ENCODE data around the gene AUTS2. TPM values are rescaled to one million over a fixed set of nuclear protein-coding genes. Genes with fewer than 3 reads are reported as not detected.

Gene AUTS2
- polyA plus RNA-seq, 3 donors: 0.08 to 0.35 TPM; not detected in 1

GRCh38 chr7:69657331-69657730 is 59.1 kb downstream of the AUTS2 start:
- Histone ChIP-seq H3K4me2 (replicated peaks; ENCODE audit: extremely low read depth, low read length, poor library complexity, severe bottlenecking) (no peak overlapping the region), H3K79me2 (ENCODE audit: insufficient read depth, low read length) (no peaks in the 10 kb centered on the region), H4K20me1 (ENCODE audit: insufficient read depth, low read length) (no peaks in the 10 kb centered on the region), H3K4me1 (ENCODE audit: control insufficient read depth in 1 of 2, insufficient read depth in 2 of 2, low read length in 2 of 2) (peaks cover 10 to 14% of the 10 kb centered on the region in 2 donors), H3K4me3 (replicated peaks in 1 of 3; ENCODE audit: low read depth in 2 of 3, low read length in 3 of 3) (no peak overlapping the region), H3K9me3 (replicated peaks in 1 of 2; ENCODE audit: control insufficient read depth in 1 of 2, insufficient read depth in 1 of 2, low read length in 2 of 2) (no peaks in the 10 kb centered on the region), H3K9ac (ENCODE audit: insufficient read depth, low read length, poor library complexity, severe bottlenecking) (no peak overlapping the region), H2AFZ (ENCODE audit: insufficient read depth, low read depth, low read length, poor library complexity, severe bottlenecking) (no peak overlapping the region), H3K36me3 (replicated peaks in 1 of 2; ENCODE audit: control insufficient read depth in 1 of 2, insufficient read depth in 2 of 2, low read length in 2 of 2) (no peaks in the 10 kb centered on the region), H3K27ac (ENCODE audit: low read depth in 1 of 2, low read length in 2 of 2) (no peak overlapping the region), H3K27me3 (ENCODE audit: control insufficient read depth in 2 of 2, insufficient read depth in 2 of 2, low read length in 2 of 2) (no peaks in the 10 kb centered on the region)
- TF ChIP-seq CTCF (IDR thresholded peaks at IDR 0.05): no peak
- Mint-ChIP-seq H3K4me1 (peaks cover 17% of the 10 kb centered on the region), H3K36me3 (no peaks in the 10 kb centered on the region), H3K4me3 (no peak overlapping the region), H3K9me3 (no peaks in the 10 kb centered on the region), H3K27ac (no peak overlapping the region), H3K27me3 (ENCODE audit: low read depth in 3 of 3) (peaks cover 0 to 1% (median 0%) of the 10 kb centered on the region in 3 donors)
- no peak for DNase-seq
- intact Hi-C loops (cut with micrococcal nuclease): no loop called here
- WGBS (ENCODE audit: insufficient coverage): 80% methylated on average over 1 of the region's 4 CpGs

GRCh38 chr7:69657985-69658384 is 59.7 kb downstream of the AUTS2 start:
- H4K20me1 ChIP-seq (ENCODE audit: insufficient read depth, low read length): no peaks in the 10 kb centered on the region
- TF ChIP-seq CTCF (IDR thresholded peaks at IDR 0.05): no peak
- no peak for DNase-seq
- peaks cover 10 to 14% of the 10 kb centered on the region in 2 donors for H3K4me1 ChIP-seq (ENCODE audit: control insufficient read depth in 1 of 2, insufficient read depth in 2 of 2, low read length in 2 of 2)
- H3K4me3 ChIP-seq (replicated peaks in 1 of 3; ENCODE audit: low read depth in 2 of 3, low read length in 3 of 3): no peak overlapping the region
- H3K79me2 ChIP-seq (ENCODE audit: insufficient read depth, low read length): no peaks in the 10 kb centered on the region
- no peak overlapping the region for H3K27ac Mint-ChIP-seq
- WGBS (ENCODE audit: insufficient coverage): no CpG with 5 or more reads among the region's 3 CpGs
- intact Hi-C loops (cut with micrococcal nuclease): no loop called here
- no peak overlapping the region for H3K4me3 Mint-ChIP-seq
- H3K27me3 Mint-ChIP-seq (ENCODE audit: low read depth in 3 of 3): peaks cover 0 to 1% (median 0%) of the 10 kb centered on the region in 3 donors
- H3K27me3 ChIP-seq (ENCODE audit: control insufficient read depth in 2 of 2, insufficient read depth in 2 of 2, low read length in 2 of 2): no peaks in the 10 kb centered on the region
- no peak overlapping the region for H2AFZ ChIP-seq (ENCODE audit: insufficient read depth, low read depth, low read length, poor library complexity, severe bottlenecking)
- H3K4me1 Mint-ChIP-seq: peaks cover 15% of the 10 kb centered on the region
- no peak overlapping the region for H3K27ac ChIP-seq (ENCODE audit: low read depth in 1 of 2, low read length in 2 of 2)
- H3K36me3 ChIP-seq (replicated peaks in 1 of 2; ENCODE audit: control insufficient read depth in 1 of 2, insufficient read depth in 2 of 2, low read length in 2 of 2): no peaks in the 10 kb centered on the region
- H3K4me2 ChIP-seq (replicated peaks; ENCODE audit: extremely low read depth, low read length, poor library complexity, severe bottlenecking): no peak overlapping the region
- no peaks in the 10 kb centered on the region for H3K36me3 Mint-ChIP-seq
- no peak overlapping the region for H3K9ac ChIP-seq (ENCODE audit: insufficient read depth, low read length, poor library complexity, severe bottlenecking)
- H3K9me3 ChIP-seq (replicated peaks in 1 of 2; ENCODE audit: control insufficient read depth in 1 of 2, insufficient read depth in 1 of 2, low read length in 2 of 2): no peaks in the 10 kb centered on the region
- no peaks in the 10 kb centered on the region for H3K9me3 Mint-ChIP-seq

All from CD14-positive monocyte (primary cell).